PFSK-1 (cell line): ENCODE measurements around the gene NECAB3.

Experiments used
- POLR2AphosphoS5 ChIP-seq: IDR thresholded peaks from 2 replicates; pipeline ENCODE4 v1.6.1; 2012; ENCODE audit warnings: low read depth, mild to moderate bottlenecking, control low read depth, low read length, moderate library complexity
- TF ChIP-seq, protein P1 (sequence below), 2 experiments: IDR thresholded peaks; 2 replicates each; pipeline versions ENCODE4 v1.6.1 to v1.8.0; 2011 to 2012; ENCODE audit warnings: low read depth in 2 of 2, low read length in 2 of 2, control low read depth in 1 of 2, inconsistent platforms in 1 of 2, mild to moderate bottlenecking in 1 of 2, moderate library complexity in 1 of 2; ENCODE audit not compliant: insufficient read depth in 1 of 2

GRCh38 chr20:33686984-33687366 lies 12.7 kb upstream of the NECAB3 start:
- TF ChIP-seq POLR2AphosphoS5, result no peak
- TF ChIP-seq, protein P1, sequence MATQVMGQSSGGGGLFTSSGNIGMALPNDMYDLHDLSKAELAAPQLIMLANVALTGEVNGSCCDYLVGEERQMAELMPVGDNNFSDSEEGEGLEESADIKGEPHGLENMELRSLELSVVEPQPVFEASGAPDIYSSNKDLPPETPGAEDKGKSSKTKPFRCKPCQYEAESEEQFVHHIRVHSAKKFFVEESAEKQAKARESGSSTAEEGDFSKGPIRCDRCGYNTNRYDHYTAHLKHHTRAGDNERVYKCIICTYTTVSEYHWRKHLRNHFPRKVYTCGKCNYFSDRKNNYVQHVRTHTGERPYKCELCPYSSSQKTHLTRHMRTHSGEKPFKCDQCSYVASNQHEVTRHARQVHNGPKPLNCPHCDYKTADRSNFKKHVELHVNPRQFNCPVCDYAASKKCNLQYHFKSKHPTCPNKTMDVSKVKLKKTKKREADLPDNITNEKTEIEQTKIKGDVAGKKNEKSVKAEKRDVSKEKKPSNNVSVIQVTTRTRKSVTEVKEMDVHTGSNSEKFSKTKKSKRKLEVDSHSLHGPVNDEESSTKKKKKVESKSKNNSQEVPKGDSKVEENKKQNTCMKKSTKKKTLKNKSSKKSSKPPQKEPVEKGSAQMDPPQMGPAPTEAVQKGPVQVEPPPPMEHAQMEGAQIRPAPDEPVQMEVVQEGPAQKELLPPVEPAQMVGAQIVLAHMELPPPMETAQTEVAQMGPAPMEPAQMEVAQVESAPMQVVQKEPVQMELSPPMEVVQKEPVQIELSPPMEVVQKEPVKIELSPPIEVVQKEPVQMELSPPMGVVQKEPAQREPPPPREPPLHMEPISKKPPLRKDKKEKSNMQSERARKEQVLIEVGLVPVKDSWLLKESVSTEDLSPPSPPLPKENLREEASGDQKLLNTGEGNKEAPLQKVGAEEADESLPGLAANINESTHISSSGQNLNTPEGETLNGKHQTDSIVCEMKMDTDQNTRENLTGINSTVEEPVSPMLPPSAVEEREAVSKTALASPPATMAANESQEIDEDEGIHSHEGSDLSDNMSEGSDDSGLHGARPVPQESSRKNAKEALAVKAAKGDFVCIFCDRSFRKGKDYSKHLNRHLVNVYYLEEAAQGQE (IDR thresholded peaks at IDR 0.05; ENCODE audit: insufficient read depth in 1 of 2, low read depth in 2 of 2, low read length in 2 of 2), result no peak
